Memory B cell (primary cell): ENCODE data around the gene SLC9A4.
A peak's percentile ranks its signal among the peaks of the same experiment; 100 is the strongest.
"Not testable (repeated sequence)": the region's sequence is repeated elsewhere in the genome, so short reads cannot be mapped to it uniquely, and the experiment has no call there.

Experiments used
- ATAC-seq: fragments of 150-1000 bp; cut with Tn5 transposase; 2 replicates; pipeline ENCODE4 v1.10.0; 2021; ENCODE audit warnings: low read depth, mild to moderate bottlenecking, moderate library complexity
- DNase-seq, 2 donors: peaks; one replicate each; pipeline ENCODE4 v3.0.0; 2022; ENCODE audit warnings: low spot score in 2 of 2
- H3K27ac Mint-ChIP-seq: one replicate; pipeline ENCODE4 v1.8.0; 2022; ENCODE audit warnings: mild to moderate bottlenecking, moderate library complexity, mixed read lengths
- H3K27me3 Mint-ChIP-seq: one replicate; pipeline ENCODE4 v1.8.0; 2022; ENCODE audit warnings: mixed read lengths
- H3K36me3 Mint-ChIP-seq: one replicate; pipeline ENCODE4 v1.8.0; 2022; ENCODE audit warnings: mild to moderate bottlenecking, mixed read lengths
- H3K4me1 Mint-ChIP-seq: one replicate; pipeline ENCODE4 v1.8.0; 2022; ENCODE audit warnings: mixed read lengths
- H3K4me3 Mint-ChIP-seq: one replicate; pipeline ENCODE4 v1.8.0; 2022; ENCODE audit warnings: mild to moderate bottlenecking, moderate library complexity, mixed read lengths
- H3K9me3 Mint-ChIP-seq: one replicate; pipeline ENCODE4 v1.8.0; 2022; ENCODE audit warnings: mixed read lengths

The SLC9A4 gene

GRCh38 chr2:102520801-102521200, 47.8 kb downstream of the SLC9A4 start:
- no peak for DNase-seq
- no peaks in the 10 kb centered on the region for H3K36me3 Mint-ChIP-seq
- ATAC-seq = no peak
- no peaks in the 10 kb centered on the region for H3K9me3 Mint-ChIP-seq
- no peaks in the 10 kb centered on the region for H3K4me1 Mint-ChIP-seq
- H3K4me3 Mint-ChIP-seq = no peak overlapping the region
- H3K27me3 Mint-ChIP-seq = peaks cover 3% of the 10 kb centered on the region
- no peak overlapping the region for H3K27ac Mint-ChIP-seq

- no peak for ATAC-seq
- Mint-ChIP-seq H3K4me1 (no peaks in the 10 kb centered on the region), H3K27me3 (peaks cover 3% of the 10 kb centered on the region), H3K36me3 (no peaks in the 10 kb centered on the region), H3K9me3 (no peaks in the 10 kb centered on the region), H3K4me3 (no peak overlapping the region), H3K27ac (no peak overlapping the region)
- DNase-seq = no peak
Measured at GRCh38 chr2:102522162-102522561, 49.1 kb downstream of the SLC9A4 start.

DNA sequence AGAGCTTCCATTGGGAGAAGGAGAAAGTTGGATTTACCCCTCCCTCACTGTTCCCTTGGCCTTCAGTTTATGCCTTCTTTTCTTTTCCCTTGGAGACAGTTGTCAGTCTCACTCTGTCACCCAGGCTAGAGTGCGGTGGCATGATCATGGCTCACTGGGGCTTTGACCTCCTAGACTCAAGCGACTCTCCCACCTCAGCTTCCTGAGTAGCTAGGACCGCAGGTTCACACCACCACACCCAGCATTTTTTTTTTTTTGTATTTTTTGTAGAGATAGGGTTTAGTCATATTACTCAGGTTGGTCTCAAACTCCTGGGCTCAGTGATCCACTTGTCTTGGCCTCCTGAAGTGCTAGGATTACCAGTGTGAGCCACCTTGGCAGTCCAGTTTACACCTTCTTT, 49.9 kb downstream of the SLC9A4 start:
- Mint-ChIP-seq H3K27ac (no peak overlapping the region), H3K9me3 (no peaks in the 10 kb centered on the region), H3K27me3 (peaks cover 3% of the 10 kb centered on the region), H3K4me1 (no peaks in the 10 kb centered on the region), H3K4me3 (no peak overlapping the region), H3K36me3 (no peaks in the 10 kb centered on the region)
- no peak for DNase-seq
- no peak for ATAC-seq

DNA sequence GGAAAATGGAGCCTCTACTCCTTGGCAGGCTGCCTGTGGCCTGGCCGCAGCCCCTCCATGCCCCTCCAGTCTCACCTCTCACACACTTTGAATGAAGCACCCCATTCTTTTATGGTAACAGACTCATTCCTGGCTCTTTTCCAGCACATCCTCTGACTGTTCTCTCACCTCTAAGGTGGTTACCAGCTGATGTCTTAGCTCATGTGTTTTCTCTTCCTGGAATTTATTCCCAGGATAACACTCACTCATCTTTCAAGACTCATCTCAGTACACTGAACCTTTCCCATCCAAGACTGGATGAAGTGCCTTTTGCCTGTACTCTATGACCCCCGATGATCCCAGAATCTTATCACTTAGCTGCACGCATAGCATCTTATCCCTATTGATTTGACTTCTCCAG, 50.6 kb downstream of the SLC9A4 start:
- H3K27ac Mint-ChIP-seq = no peak overlapping the region
- no peak overlapping the region for H3K4me3 Mint-ChIP-seq
- no peak for ATAC-seq

GRCh38 chr2:102527086-102527485, 54.1 kb downstream of the SLC9A4 start:
- no peak for ATAC-seq
- Mint-ChIP-seq H3K4me1 (no peaks in the 10 kb centered on the region), H3K4me3 (no peak overlapping the region), H3K36me3 (no peaks in the 10 kb centered on the region), H3K27me3 (peaks cover 1% of the 10 kb centered on the region), H3K9me3 (no peaks in the 10 kb centered on the region), H3K27ac (no peak overlapping the region)
- no peak for DNase-seq

More for the DNA sequence above, 50.6 kb downstream of the SLC9A4 start:
- Mint-ChIP-seq H3K36me3 (no peaks in the 10 kb centered on the region), H3K27me3 (peaks cover 3% of the 10 kb centered on the region), H3K9me3 (no peaks in the 10 kb centered on the region), H3K4me1 (no peaks in the 10 kb centered on the region)
- no peak for DNase-seq

DNA sequence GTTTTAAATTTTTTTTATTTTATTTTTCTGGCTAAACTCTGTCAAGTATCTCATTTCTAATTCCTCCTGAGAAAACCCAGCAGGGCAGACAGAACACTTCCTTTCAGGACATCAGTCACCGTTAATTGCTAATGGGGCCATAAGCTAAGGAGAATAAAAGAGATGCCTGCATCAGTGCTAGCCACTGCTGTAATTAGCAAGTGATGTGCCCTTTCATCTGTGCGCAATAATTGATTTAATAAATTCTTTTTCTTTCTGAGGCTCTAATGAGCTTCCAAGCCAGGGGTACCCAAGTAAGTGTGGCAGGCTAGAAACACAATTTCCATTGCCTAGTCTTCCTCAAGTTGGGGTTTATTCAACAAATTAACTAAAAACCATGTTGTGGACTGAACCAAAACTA, 65.5 kb downstream of the SLC9A4 start:
- no peak for DNase-seq
- no peak for ATAC-seq
- Mint-ChIP-seq H3K9me3 (peaks cover 3% of the 10 kb centered on the region), H3K36me3 (no peaks in the 10 kb centered on the region), H3K27me3 (peaks cover 10% of the 10 kb centered on the region), H3K4me3 (no peak overlapping the region), H3K4me1 (no peaks in the 10 kb centered on the region), H3K27ac (no peak overlapping the region)

- Mint-ChIP-seq H3K27ac (peak overlapping the region; percentile 14), H3K36me3 (no peaks in the 10 kb centered on the region), H3K9me3 (no peaks in the 10 kb centered on the region), H3K4me1 (no peaks in the 10 kb centered on the region), H3K4me3 (no peak overlapping the region), H3K27me3 (peaks cover 9% of the 10 kb centered on the region)
- no peak for ATAC-seq
- no peak for DNase-seq
Measured at GRCh38 chr2:102540882-102541281, 67.9 kb downstream of the SLC9A4 start.

DNA sequence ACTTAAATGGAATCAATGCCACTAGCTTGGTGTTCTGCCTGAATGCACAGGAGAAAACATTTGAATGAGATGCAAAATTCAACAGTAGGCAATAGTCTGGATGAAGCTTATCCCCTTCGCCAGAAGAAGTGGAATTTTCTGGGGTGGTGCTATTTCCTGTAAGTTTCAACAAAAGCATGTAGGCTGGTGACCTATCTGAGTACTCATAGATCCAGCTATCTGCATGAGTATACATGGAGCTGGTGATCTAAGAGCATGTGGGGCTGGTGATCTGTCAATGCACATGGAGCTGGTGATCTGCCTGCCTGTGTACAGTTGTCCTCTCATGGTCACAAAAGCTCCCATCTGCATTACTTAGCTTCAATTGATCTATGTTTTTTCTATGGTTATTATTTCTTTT, 71.2 kb downstream of the SLC9A4 start:
- ATAC-seq = no peak

GRCh38 chr2:102547462-102547861, 74.4 kb downstream of the SLC9A4 start:
- H3K9me3 Mint-ChIP-seq = peaks cover 16% of the 10 kb centered on the region
- no peaks in the 10 kb centered on the region for H3K4me1 Mint-ChIP-seq
- no peak for DNase-seq
- ATAC-seq = no peak
- no peak overlapping the region for H3K4me3 Mint-ChIP-seq
- H3K27ac Mint-ChIP-seq = no peak overlapping the region
- H3K27me3 Mint-ChIP-seq = peaks cover 3% of the 10 kb centered on the region
- H3K36me3 Mint-ChIP-seq = peaks cover 1% of the 10 kb centered on the region

More for the DNA sequence above, 71.2 kb downstream of the SLC9A4 start:
- DNase-seq = no peak
- Mint-ChIP-seq H3K27ac (no peak overlapping the region), H3K4me1 (no peaks in the 10 kb centered on the region), H3K4me3 (no peak overlapping the region), H3K36me3 (peaks cover 1% of the 10 kb centered on the region), H3K9me3 (peaks cover 10% of the 10 kb centered on the region), H3K27me3 (peaks cover 9% of the 10 kb centered on the region)

DNA sequence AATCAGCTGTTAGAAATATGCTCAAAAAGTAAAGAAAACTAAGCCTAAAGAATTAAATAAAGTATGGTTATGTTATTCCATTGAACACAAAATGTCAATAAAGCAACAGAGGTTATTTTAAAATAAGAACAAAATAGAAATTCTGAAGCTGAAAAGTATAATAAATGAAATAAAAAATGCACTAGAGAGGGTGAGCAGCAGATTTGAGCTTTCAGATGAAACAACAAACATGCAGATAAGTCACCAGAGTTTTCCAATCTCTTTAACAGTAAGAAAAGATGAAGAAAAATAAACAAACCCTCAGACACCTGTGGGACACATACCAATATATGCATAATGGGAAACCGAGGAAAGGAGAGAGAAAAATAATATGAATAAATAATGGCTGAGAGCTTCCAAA, 76.0 kb downstream of the SLC9A4 start:
- no peak overlapping the region for H3K4me3 Mint-ChIP-seq
- no peak overlapping the region for H3K27ac Mint-ChIP-seq

DNA sequence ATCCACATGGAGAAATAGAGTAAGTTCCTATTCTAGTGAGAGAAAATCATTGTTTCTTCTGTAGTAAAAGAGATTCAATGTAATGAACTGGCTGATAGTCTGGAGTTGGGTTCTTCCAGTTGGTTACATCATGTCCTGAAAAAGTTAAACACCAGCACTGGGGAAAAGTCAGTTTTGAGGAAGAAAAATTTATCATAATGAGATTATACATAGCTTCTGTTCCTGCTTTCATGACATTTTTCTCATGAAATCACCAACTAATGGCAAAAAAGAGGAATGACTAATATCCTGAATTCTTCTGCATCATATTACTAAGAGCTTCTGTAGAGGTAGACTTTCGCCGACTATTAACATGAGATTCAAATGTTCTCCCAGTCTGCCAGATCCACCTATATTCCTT, 77.1 kb downstream of the SLC9A4 start:
- no peak overlapping the region for H3K4me3 Mint-ChIP-seq
- peaks cover 16% of the 10 kb centered on the region for H3K9me3 Mint-ChIP-seq
- peaks cover 1% of the 10 kb centered on the region for H3K36me3 Mint-ChIP-seq
- no peak for ATAC-seq
- no peak overlapping the region for H3K27ac Mint-ChIP-seq
- no peak for DNase-seq
- no peaks in the 10 kb centered on the region for H3K27me3 Mint-ChIP-seq
- no peaks in the 10 kb centered on the region for H3K4me1 Mint-ChIP-seq

More for the DNA sequence above, 76.0 kb downstream of the SLC9A4 start:
- DNase-seq = no peak
- peaks cover 1% of the 10 kb centered on the region for H3K36me3 Mint-ChIP-seq
- ATAC-seq = no peak
- no peaks in the 10 kb centered on the region for H3K27me3 Mint-ChIP-seq
- H3K9me3 Mint-ChIP-seq = peaks cover 16% of the 10 kb centered on the region
- H3K4me1 Mint-ChIP-seq = no peaks in the 10 kb centered on the region

DNA sequence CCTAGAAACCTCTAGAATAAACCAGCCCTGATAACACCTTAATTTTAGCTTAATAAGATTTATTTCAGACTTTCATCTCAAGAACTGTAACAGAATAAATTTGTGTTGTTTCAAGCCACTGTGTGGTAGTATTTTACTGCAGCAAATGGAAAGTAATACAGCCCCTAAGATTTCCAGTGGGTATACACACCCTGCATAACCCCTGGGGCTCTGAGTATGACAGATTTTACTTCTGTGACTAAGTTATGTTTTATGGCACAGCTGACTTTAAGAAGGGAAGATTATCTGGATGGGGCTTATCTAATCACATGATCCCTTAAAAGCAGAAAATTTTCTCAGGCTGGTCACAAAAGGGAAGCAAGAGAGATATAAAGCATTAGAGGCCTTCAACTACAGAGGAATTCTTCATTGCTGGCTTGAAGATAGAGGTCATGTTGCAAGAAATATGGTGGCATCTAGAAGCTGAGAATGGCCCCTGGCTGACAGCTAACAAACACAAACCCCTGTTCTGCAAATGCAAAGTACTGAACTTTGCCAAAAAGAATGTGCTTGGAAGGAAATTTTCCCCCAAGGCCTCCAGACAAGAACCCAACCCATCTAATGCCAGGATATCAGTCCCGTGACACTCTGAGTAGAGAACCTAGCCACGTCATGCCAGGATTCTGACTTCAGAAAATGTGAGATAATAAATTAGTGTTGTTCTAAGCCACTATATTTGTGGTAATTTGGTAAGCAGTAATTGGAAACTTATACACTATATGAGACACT, 78.5 kb downstream of the SLC9A4 start:
- H3K36me3 Mint-ChIP-seq = peaks cover 1% of the 10 kb centered on the region
- no peak overlapping the region for H3K4me3 Mint-ChIP-seq
- no peak for DNase-seq
- H3K27me3 Mint-ChIP-seq = no peaks in the 10 kb centered on the region
- ATAC-seq = no peak
- H3K4me1 Mint-ChIP-seq = no peaks in the 10 kb centered on the region
- H3K9me3 Mint-ChIP-seq = peaks cover 16% of the 10 kb centered on the region
- H3K27ac Mint-ChIP-seq = no peak overlapping the region

DNA sequence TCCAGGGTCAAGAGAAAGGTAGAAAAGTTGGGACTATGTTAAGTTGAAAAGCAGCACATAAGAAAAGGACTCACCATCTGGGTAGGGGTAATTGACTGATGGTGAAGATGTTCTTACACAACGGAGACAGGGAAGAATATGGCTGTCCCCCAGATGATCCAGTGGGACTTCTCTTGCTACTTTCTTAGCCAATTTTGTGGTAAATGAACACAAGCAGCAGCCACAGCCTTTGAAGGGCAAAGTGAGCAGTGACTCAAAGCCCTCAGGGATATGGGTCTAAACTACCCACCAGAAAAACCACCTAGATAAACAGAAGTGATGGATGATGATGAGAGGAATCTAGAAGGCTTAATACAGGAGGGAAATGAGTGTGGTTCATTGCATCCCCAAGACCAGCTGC, 80.6 kb downstream of the SLC9A4 start:
- no peak overlapping the region for H3K27ac Mint-ChIP-seq
- ATAC-seq = no peak

GRCh38 chr2:102558463-102558862, 85.4 kb downstream of the SLC9A4 start:
- no peak overlapping the region for H3K4me3 Mint-ChIP-seq
- H3K27me3 Mint-ChIP-seq = no peaks in the 10 kb centered on the region
- H3K36me3 Mint-ChIP-seq = no peaks in the 10 kb centered on the region
- H3K27ac Mint-ChIP-seq = no peak overlapping the region
- peaks cover 2% of the 10 kb centered on the region for H3K4me1 Mint-ChIP-seq
- ATAC-seq = no peak
- DNase-seq = no peak
- peaks cover 2% of the 10 kb centered on the region for H3K9me3 Mint-ChIP-seq

More for the DNA sequence above, 80.6 kb downstream of the SLC9A4 start:
- Mint-ChIP-seq H3K36me3 (no peaks in the 10 kb centered on the region), H3K4me1 (peaks cover 2% of the 10 kb centered on the region), H3K27me3 (no peaks in the 10 kb centered on the region), H3K9me3 (peaks cover 8% of the 10 kb centered on the region), H3K4me3 (no peak overlapping the region)
- no peak for DNase-seq

DNA sequence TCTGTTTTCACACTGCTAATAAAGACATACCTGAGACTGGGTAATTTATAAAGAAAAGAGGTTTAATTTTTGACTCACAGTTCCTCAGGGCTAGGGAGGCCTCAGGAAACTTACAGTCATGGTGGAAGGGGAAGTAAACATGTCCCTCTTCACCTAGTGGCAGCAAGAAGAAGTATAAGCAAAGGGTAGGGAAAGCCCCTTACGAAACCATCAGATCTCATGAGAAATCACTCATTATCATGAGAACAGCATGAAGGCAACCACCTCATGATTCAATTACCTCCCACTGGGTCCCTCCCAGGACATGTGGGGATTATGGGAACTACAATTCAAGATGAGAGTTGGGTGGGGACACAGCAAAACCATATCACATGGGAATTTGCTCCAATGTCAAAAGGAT, 89.5 kb downstream of the SLC9A4 start:
- ATAC-seq, H3K27ac Mint-ChIP-seq: not testable (repeated sequence)

More for the DNA sequence above, 89.5 kb downstream of the SLC9A4 start:
- not testable (repeated sequence) for H3K4me3 Mint-ChIP-seq, H3K27me3 Mint-ChIP-seq, H3K36me3 Mint-ChIP-seq, H3K9me3 Mint-ChIP-seq, DNase-seq, H3K4me1 Mint-ChIP-seq
